Lung (tissue), 12 donors: ENCODE data around the gene POLR2B. TPM values are rescaled to one million over a fixed set of nuclear protein-coding genes. Genes with fewer than 3 reads are reported as not detected.
A peak's percentile ranks its signal among the peaks of the same experiment; 100 is the strongest.

Experiments
- ATAC-seq: fragments of 200-7000 bp; cut with Tn5 transposase; one replicate; pipeline ENCODE4 v1.9.1; 2020; ENCODE audit warnings: moderate number of reproducible peaks; ENCODE audit not compliant: insufficient read depth, low FRiP score
- DNase-seq, 3 donors: peaks; one replicate each; pipeline ENCODE4 v3.0.0-alpha.2; 2013 to 2017
- H3K27ac ChIP-seq, 2 donors: one replicate each; pipeline ENCODE4 v1.5.1; 2013; ENCODE audit warnings: mild to moderate bottlenecking in 2 of 2, moderate library complexity in 2 of 2, control low read depth in 1 of 2, inconsistent platforms in 1 of 2, low read depth in 1 of 2, low read length in 1 of 2
- H3K27me3 ChIP-seq, 3 donors: one replicate each; pipeline ENCODE4 v1.5.1; 2013; ENCODE audit warnings: low read length in 2 of 3; ENCODE audit not compliant: control insufficient read depth in 3 of 3, insufficient read depth in 3 of 3
- H3K36me3 ChIP-seq, 4 donors: one replicate each; pipeline ENCODE4 v1.5.1; 2013; ENCODE audit warnings: low read length in 4 of 4, mild to moderate bottlenecking in 1 of 4, moderate library complexity in 1 of 4; ENCODE audit not compliant: control insufficient read depth in 4 of 4, insufficient read depth in 4 of 4
- H3K4me1 ChIP-seq, 5 donors: one replicate each; pipeline ENCODE4 v1.5.1; 2013; ENCODE audit warnings: low read length in 5 of 5, mild to moderate bottlenecking in 2 of 5, moderate library complexity in 1 of 5; ENCODE audit not compliant: control insufficient read depth in 5 of 5, insufficient read depth in 5 of 5
- H3K4me3 ChIP-seq: one replicate; pipeline ENCODE4 v1.5.1; 2013; ENCODE audit warnings: mild to moderate bottlenecking, control low read depth, moderate library complexity
- H3K9ac ChIP-seq, 2 donors: one replicate each; pipeline ENCODE4 v1.5.1; 2013; ENCODE audit warnings: low read length in 2 of 2, control low read depth in 1 of 2; ENCODE audit not compliant: insufficient read depth in 1 of 2
- H3K9me3 ChIP-seq, 4 donors: one replicate each; pipeline ENCODE4 v1.5.1; 2013; ENCODE audit warnings: low read length in 3 of 4, mild to moderate bottlenecking in 1 of 4, moderate library complexity in 1 of 4; ENCODE audit not compliant: control insufficient read depth in 4 of 4, insufficient read depth in 3 of 4
- WGBS, 2 donors: extraction: QIAGEN DNeasy Blood & Tissue Kit; methylation state at CpG; one replicate each; pipeline ENCODE4 v1.1.7; 2013; 5-methylcytosine and 5-hydroxymethylcytosine counted together
- polyA plus RNA-seq, 2 donors: library from polyadenylated mRNA; stranded (reverse); fragments of 200-250 nt; gene quantifications; one replicate each; pipeline ENCODE4 v1.2.1, GENCODE V29; 2013
- total RNA-seq, 2 donors: library from RNA; depleted of rRNA in 1 of 2; stranded (reverse); fragments of >200 nt in 1 of 2; gene quantifications; one replicate each; pipeline ENCODE4 v1.2.1, GENCODE V29; 2014 to 2021
- TF ChIP-seq, protein P1 (sequence below): IDR thresholded peaks from 2 replicates; pipeline ENCODE4 v1.5.1; 2012; ENCODE audit warnings: mild to moderate bottlenecking; ENCODE audit errors: control extremely low read depth, extremely low read depth
- donor health status: control.
- donor health status: control.
- donor health status: Bipolar disorder and iron deficiency.
- donor health status: healthy.
- donor health status: DM: yes; HTN: yes; CAD: no.

POLR2B gene
- total and polyA plus RNA-seq, 4 donors, result 23.4 to 112 (median 52.8) TPM

GRCh38 chr4:56941403-56941802, 37.3 kb upstream of the POLR2B start:
- Histone ChIP-seq H3K27me3 (no peaks in the 10 kb centered on the region), H3K9me3 (no peaks in the 10 kb centered on the region), H3K36me3 (peaks cover 4 to 9% (median 5%) of the 10 kb centered on the region in 4 donors), H3K27ac (no peak overlapping the region), H3K4me1 (peaks cover 0 to 3% (median 0%) of the 10 kb centered on the region in 5 donors), H3K9ac (no peak overlapping the region), H3K4me3 (no peak overlapping the region)
- no peak for DNase-seq
- 77 to 87% methylated on average over 3 of the region's 3 CpGs for WGBS, 2 donors
- TF ChIP-seq, protein P1, sequence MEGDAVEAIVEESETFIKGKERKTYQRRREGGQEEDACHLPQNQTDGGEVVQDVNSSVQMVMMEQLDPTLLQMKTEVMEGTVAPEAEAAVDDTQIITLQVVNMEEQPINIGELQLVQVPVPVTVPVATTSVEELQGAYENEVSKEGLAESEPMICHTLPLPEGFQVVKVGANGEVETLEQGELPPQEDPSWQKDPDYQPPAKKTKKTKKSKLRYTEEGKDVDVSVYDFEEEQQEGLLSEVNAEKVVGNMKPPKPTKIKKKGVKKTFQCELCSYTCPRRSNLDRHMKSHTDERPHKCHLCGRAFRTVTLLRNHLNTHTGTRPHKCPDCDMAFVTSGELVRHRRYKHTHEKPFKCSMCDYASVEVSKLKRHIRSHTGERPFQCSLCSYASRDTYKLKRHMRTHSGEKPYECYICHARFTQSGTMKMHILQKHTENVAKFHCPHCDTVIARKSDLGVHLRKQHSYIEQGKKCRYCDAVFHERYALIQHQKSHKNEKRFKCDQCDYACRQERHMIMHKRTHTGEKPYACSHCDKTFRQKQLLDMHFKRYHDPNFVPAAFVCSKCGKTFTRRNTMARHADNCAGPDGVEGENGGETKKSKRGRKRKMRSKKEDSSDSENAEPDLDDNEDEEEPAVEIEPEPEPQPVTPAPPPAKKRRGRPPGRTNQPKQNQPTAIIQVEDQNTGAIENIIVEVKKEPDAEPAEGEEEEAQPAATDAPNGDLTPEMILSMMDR, result no peak
- no peak for ATAC-seq

GRCh38 chr4:56953680-56954520, 24.8 kb upstream of the POLR2B start:
- H3K27ac ChIP-seq, result no peak overlapping the region
- no peaks in the 10 kb centered on the region for H3K27me3 ChIP-seq
- DNase-seq (no peak), ATAC-seq (no peak)
- H3K4me1 ChIP-seq, result peaks cover 0 to 11% (median 0%) of the 10 kb centered on the region in 5 donors
- TF ChIP-seq, protein P1, result no peak
- WGBS, 2 donors, result 87 to 91% methylated on average over 9 of the region's 9 CpGs
- no peak overlapping the region for H3K9ac ChIP-seq
- peaks cover 0 to 1% (median 0%) of the 10 kb centered on the region in 4 donors for H3K36me3 ChIP-seq
- H3K4me3 ChIP-seq, result no peak overlapping the region
- no peaks in the 10 kb centered on the region for H3K9me3 ChIP-seq

- peak; percentile 94 for ATAC-seq
- peak; percentile 89 to 97 (median 97) for DNase-seq
- no peaks in the 10 kb centered on the region for H3K27me3 ChIP-seq
- H3K36me3 ChIP-seq, result peaks cover 0 to 8% (median 3%) of the 10 kb centered on the region in 4 donors
- H3K9ac ChIP-seq, result no peak overlapping the region
- H3K9me3 ChIP-seq, result no peaks in the 10 kb centered on the region
- H3K27ac ChIP-seq, result peak overlapping the region; percentile 29 to 33
- no peak overlapping the region for H3K4me3 ChIP-seq
- TF ChIP-seq, protein P1, result no peak
- 20 to 49% methylated on average over 7 of the region's 7 CpGs for WGBS, 2 donors
- H3K4me1 ChIP-seq, result peaks cover 0 to 12% (median 0%) of the 10 kb centered on the region in 5 donors
Observed at GRCh38 chr4:56958111-56958517, 20.6 kb upstream of the POLR2B start.
